Fibroblast of the conjunctiva (primary cell): ENCODE data around the gene PSMD11.
"Not testable (repeated sequence)": the region's sequence is repeated elsewhere in the genome, so short reads cannot be mapped to it uniquely, and the experiment has no call there.

Source experiments
- DNase-seq: peaks from one replicate; pipeline ENCODE4 v3.0.0-alpha.2; 2010; ENCODE audit warnings: low read depth

The PSMD11 gene

GRCh38 chr17:32444301-32445073, at the start of gene PSMD11:
TSS of gene PSMD11 (plus strand) at chr17:32444510. CDS start at chr17:32444524, 14 bp downstream.
- DNase-seq, result peak; percentile 94

GRCh38 chr17:32396343-32396742, 48.0 kb upstream of the PSMD11 start:
- no peak for DNase-seq

GRCh38 chr17:32398946-32399345, 45.4 kb upstream of the PSMD11 start:
- DNase-seq, result no peak

GRCh38 chr17:32410085-32410484, 34.2 kb upstream of the PSMD11 start:
- DNase-seq, result not testable (repeated sequence)

GRCh38 chr17:32426894-32427293, 17.4 kb upstream of the PSMD11 start:
- DNase-seq, result no peak

GRCh38 chr17:32429598-32429997, 14.7 kb upstream of the PSMD11 start:
- DNase-seq, result no peak

- no peak for DNase-seq
Measured at GRCh38 chr17:32440722-32441121, 3.6 kb upstream of the PSMD11 start.

GRCh38 chr17:32441886-32442285, 2.4 kb upstream of the PSMD11 start:
- no peak for DNase-seq

GRCh38 chr17:32443827-32444300, 446 bp upstream of the PSMD11 start:
- DNase-seq, result no peak

GRCh38 chr17:32445074-32445415, 735 bp downstream of the PSMD11 start:
- peak; percentile 16 for DNase-seq

GRCh38 chr17:32445497-32445896, 1.2 kb downstream of the PSMD11 start:
- DNase-seq, result no peak

- DNase-seq, result no peak
Measured at GRCh38 chr17:32445971-32446370, 1.7 kb downstream of the PSMD11 start.

GRCh38 chr17:32446949-32447348, 2.6 kb downstream of the PSMD11 start:
- no peak for DNase-seq

- DNase-seq, result no peak
Measured at GRCh38 chr17:32449963-32450362, 5.7 kb downstream of the PSMD11 start.

- not testable (repeated sequence) for DNase-seq
Measured at GRCh38 chr17:32450379-32450778, 6.1 kb downstream of the PSMD11 start.

GRCh38 chr17:32451879-32452278, 7.6 kb downstream of the PSMD11 start:
- no peak for DNase-seq

- DNase-seq, result no peak
Measured at GRCh38 chr17:32452281-32452680, 8.0 kb downstream of the PSMD11 start.

GRCh38 chr17:32453370-32453769, 9.1 kb downstream of the PSMD11 start:
- DNase-seq, result no peak

GRCh38 chr17:32458371-32458770, 14.1 kb downstream of the PSMD11 start:
- DNase-seq, result no peak

- DNase-seq, result no peak
Measured at GRCh38 chr17:32460054-32460453, 15.7 kb downstream of the PSMD11 start.

- DNase-seq, result no peak
Measured at GRCh38 chr17:32461498-32461852, 17.2 kb downstream of the PSMD11 start.

- DNase-seq, result peak; percentile 48
Measured at GRCh38 chr17:32461853-32462617, 17.7 kb downstream of the PSMD11 start.

GRCh38 chr17:32463304-32463703, 19.0 kb downstream of the PSMD11 start:
- DNase-seq, result no peak
